ENCODE results near the gene PPP1R14B. TPM values are rescaled to one million over a fixed set of nuclear protein-coding genes. Genes with fewer than 3 reads are reported as not detected.

Gene PPP1R14B
- total RNA-seq, 1 donor from 2014 or later: 76.5 TPM

- peaks cover 16% of the 10 kb centered on the region for H3K36me3 ChIP-seq
- DNase-seq (peak; percentile 83), ATAC-seq (peak; percentile 47)
- H3K27ac ChIP-seq: peak overlapping the region; percentile 74
- no peaks in the 10 kb centered on the region for H3K9me3 ChIP-seq
- H3K4me1 ChIP-seq: peaks cover 45% of the 10 kb centered on the region
- TF ChIP-seq CTCF (IDR thresholded peaks at IDR 0.05): no peak
- peak overlapping the region; percentile 76 for H3K4me3 ChIP-seq
- no peaks in the 10 kb centered on the region for H3K27me3 ChIP-seq
- intact Hi-C loops (cut with DNase I): no loop called here
These were observed 11.9 kb downstream of the PPP1R14B start for GRCh38 chr11:64234647-64235379.

GRCh38 chr11:64233913-64234586, 12.7 kb downstream of the PPP1R14B start, which contains the start of gene VEGFB:
Gene VEGFB (plus strand): TSS chr11:64234584. CDS start chr11:64234834, 250 bp downstream.
- Histone ChIP-seq H3K27ac (peak within 1 kb of the TSS; percentile 74), H3K4me1 (peaks cover 50% of the 10 kb centered on the region), H3K27me3 (no peaks in the 10 kb centered on the region), H3K36me3 (peaks cover 14% of the 10 kb centered on the region), H3K4me3 (peak within 1 kb of the TSS; percentile 76), H3K9me3 (no peaks in the 10 kb centered on the region)
- DNase-seq (peak; percentile 90), ATAC-seq (peak; percentile 74)
- intact Hi-C loops (cut with DNase I): no loop called here
- no peak for TF ChIP-seq CTCF (IDR thresholded peaks at IDR 0.05)

GRCh38 chr11:64232967-64233315, 13.8 kb downstream of the PPP1R14B start:
- Histone ChIP-seq H3K36me3 (peaks cover 2% of the 10 kb centered on the region), H3K4me3 (no peak overlapping the region), H3K27ac (no peak overlapping the region), H3K9me3 (no peaks in the 10 kb centered on the region), H3K27me3 (no peaks in the 10 kb centered on the region), H3K4me1 (peaks cover 45% of the 10 kb centered on the region)
- no peak for TF ChIP-seq CTCF (IDR thresholded peaks at IDR 0.05)
- DNase-seq (no peak), ATAC-seq (no peak)
- intact Hi-C loops (cut with DNase I): no loop called here

- intact Hi-C loops (cut with DNase I): no loop called here
- Histone ChIP-seq H3K9me3 (no peaks in the 10 kb centered on the region), H3K4me3 (no peak overlapping the region)
These were observed 14.4 kb downstream of the PPP1R14B start for GRCh38 chr11:64232182-64232966.

More at GRCh38 chr11:64232182-64232966, 14.4 kb downstream of the PPP1R14B start:
- Histone ChIP-seq H3K27ac (no peak overlapping the region), H3K27me3 (no peaks in the 10 kb centered on the region), H3K4me1 (peaks cover 45% of the 10 kb centered on the region), H3K36me3 (no peaks in the 10 kb centered on the region)
- TF ChIP-seq CTCF (IDR thresholded peaks at IDR 0.05): no peak
- ATAC-seq (no peak), DNase-seq (peak; percentile 66)

Data from upper lobe of right lung (tissue), 1 donor.